ENCODE measurements around the gene ELN.

GRCh38 chr7:74022507-74022906, 5.5 kb upstream of the ELN start:
- TF ChIP-seq CTCF (IDR thresholded peaks at IDR 0.05) (no peak), POLR2A (IDR thresholded peaks at IDR 0.05) (no peak)
